Thyroid gland (tissue), 4 donors: Measurements from ENCODE around the gene MAN2A2. TPM values are rescaled to one million over a fixed set of nuclear protein-coding genes. Genes with fewer than 3 reads are reported as not detected.

Source experiments
- DNase-seq, 2 donors: peaks; one replicate each; pipeline ENCODE4 v3.0.0-alpha.2; 2019
- H3K27ac ChIP-seq, 3 donors: fragments of 200-600 bp; sonication (generic); 1 replicate in 2 of 3; 2 replicates in 1 of 3; pipeline ENCODE4 v1.5.1; 2016 to 2019; ENCODE audit warnings: mild to moderate bottlenecking in 1 of 3, moderate library complexity in 1 of 3
- H3K27me3 ChIP-seq: fragments of 200-600 bp; sonication (generic); one replicate; pipeline ENCODE4 v1.5.1; 2019
- H3K36me3 ChIP-seq, 2 donors: fragments of 200-600 bp; sonication (generic); one replicate each; pipeline ENCODE4 v1.5.1; 2016 to 2019
- H3K4me1 ChIP-seq, 2 donors: fragments of 200-600 bp; sonication (generic); one replicate each; pipeline ENCODE4 v1.5.1; 2017 to 2019
- H3K4me3 ChIP-seq, 3 donors: fragments of 200-600 bp; sonication (generic); replicated peaks in 1 of 3; 1 replicate in 2 of 3; 2 replicates in 1 of 3; pipeline ENCODE4 v1.5.1; 2016; ENCODE audit warnings: mild to moderate bottlenecking in 1 of 3
- H3K9me3 ChIP-seq: fragments of 200-600 bp; sonication (generic); one replicate; pipeline ENCODE4 v1.5.1; 2017
- POLR2A ChIP-seq, 2 donors: fragments of 450-650 bp; IDR thresholded peaks; one replicate each; pipeline ENCODE4 v1.6.1; 2017; ENCODE audit warnings: antibody characterized with exemption in 2 of 2, mild to moderate bottlenecking in 2 of 2, moderate library complexity in 1 of 2
- WGBS, 2 donors: methylation state at CpG; one replicate each; pipeline ENCODE4 v1.1.5; 2017; 5-methylcytosine and 5-hydroxymethylcytosine counted together
- intact Hi-C: fragments of 100-400 bp; cut with DNase I; formaldehyde crosslinking; loops from one replicate; pipeline ENCODE4 v1.15.1; 2023
- total RNA-seq, 4 donors: library from RNA; depleted of rRNA; stranded (reverse); fragments of >200 nt; gene quantifications; one replicate each; pipeline ENCODE4 v1.2.3, GENCODE V29; 2016
- TF ChIP-seq, protein P1 (sequence below), 6 experiments: fragments of 200-600 bp in 3 of 6; fragments of 450-650 bp in 3 of 6; sonication (generic) in 3 of 6; IDR thresholded peaks; one replicate each; pipeline ENCODE4 v1.5.1; 2016 to 2019; ENCODE audit warnings: antibody characterized with exemption in 6 of 6, mild to moderate bottlenecking in 2 of 6, inconsistent platforms in 1 of 6, moderate library complexity in 1 of 6

Gene MAN2A2
- total RNA-seq, 4 donors from 2014 or later: 30.1 to 129 (median 58.9) TPM

DNA sequence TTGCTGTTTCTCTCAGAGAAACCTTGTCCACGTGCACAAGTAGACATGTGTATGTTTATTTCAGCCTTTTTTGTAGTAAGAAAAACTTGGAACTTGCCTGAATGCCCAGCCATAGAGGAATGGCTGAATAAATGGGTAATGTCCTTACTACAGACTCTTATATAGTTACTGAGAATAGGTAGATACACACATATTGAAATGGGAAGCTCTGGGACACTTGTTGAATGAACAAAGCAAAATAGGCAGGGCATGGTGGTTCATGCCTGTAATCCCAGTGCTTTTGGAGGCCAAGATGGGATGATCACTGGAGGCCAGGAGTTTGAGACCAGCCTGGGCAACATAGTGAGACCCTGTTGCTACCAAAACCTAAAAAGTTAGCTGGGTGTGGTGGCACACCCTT, 33.7 kb downstream of the MAN2A2 start:
- peaks cover 15 to 30% of the 10 kb centered on the region in 2 donors for H3K4me1 ChIP-seq
- H3K36me3 ChIP-seq: peaks cover 24 to 26% of the 10 kb centered on the region in 2 donors
- WGBS, 2 donors: 83 to 88% methylated on average over 1 of the region's 1 CpG
- intact Hi-C loops: no loop called here
- TF ChIP-seq, protein P1, sequence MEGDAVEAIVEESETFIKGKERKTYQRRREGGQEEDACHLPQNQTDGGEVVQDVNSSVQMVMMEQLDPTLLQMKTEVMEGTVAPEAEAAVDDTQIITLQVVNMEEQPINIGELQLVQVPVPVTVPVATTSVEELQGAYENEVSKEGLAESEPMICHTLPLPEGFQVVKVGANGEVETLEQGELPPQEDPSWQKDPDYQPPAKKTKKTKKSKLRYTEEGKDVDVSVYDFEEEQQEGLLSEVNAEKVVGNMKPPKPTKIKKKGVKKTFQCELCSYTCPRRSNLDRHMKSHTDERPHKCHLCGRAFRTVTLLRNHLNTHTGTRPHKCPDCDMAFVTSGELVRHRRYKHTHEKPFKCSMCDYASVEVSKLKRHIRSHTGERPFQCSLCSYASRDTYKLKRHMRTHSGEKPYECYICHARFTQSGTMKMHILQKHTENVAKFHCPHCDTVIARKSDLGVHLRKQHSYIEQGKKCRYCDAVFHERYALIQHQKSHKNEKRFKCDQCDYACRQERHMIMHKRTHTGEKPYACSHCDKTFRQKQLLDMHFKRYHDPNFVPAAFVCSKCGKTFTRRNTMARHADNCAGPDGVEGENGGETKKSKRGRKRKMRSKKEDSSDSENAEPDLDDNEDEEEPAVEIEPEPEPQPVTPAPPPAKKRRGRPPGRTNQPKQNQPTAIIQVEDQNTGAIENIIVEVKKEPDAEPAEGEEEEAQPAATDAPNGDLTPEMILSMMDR (IDR thresholded peaks at IDR 0.05): no peak
- TF ChIP-seq POLR2A (IDR thresholded peaks at IDR 0.05): no peak
- H3K27me3 ChIP-seq: no peaks in the 10 kb centered on the region
- DNase-seq: no peak
- no peak overlapping the region for H3K27ac ChIP-seq
- H3K4me3 ChIP-seq: no peak overlapping the region
- no peaks in the 10 kb centered on the region for H3K9me3 ChIP-seq

DNA sequence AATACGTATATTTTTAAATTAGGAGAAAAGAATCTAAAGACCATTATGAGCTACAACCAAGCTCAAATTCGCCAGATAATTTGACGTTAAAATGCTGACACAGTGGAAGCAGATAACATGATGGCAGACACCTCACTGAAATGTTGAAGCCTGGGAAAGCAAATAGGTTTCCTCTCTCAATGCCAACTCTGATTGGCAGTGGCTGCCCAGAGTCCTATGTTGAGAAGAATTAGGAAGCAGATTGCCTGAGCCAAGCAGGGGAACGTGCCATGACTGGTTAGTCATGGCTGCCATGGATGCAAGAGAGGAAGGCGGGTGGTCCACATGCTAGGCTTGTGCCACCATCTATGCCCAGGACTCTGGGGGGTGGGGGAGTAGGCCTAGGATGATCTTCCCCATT, 35.2 kb downstream of the MAN2A2 start:
- H3K4me1 ChIP-seq: peaks cover 15 to 23% of the 10 kb centered on the region in 2 donors
- TF ChIP-seq, protein P1 (IDR thresholded peaks at IDR 0.05): no peak
- TF ChIP-seq POLR2A (IDR thresholded peaks at IDR 0.05): no peak
- 94 to 95% methylated on average over 5 of the region's 5 CpGs for WGBS, 2 donors
- no peaks in the 10 kb centered on the region for H3K27me3 ChIP-seq
- no peak overlapping the region for H3K27ac ChIP-seq
- H3K9me3 ChIP-seq: no peaks in the 10 kb centered on the region
- peaks cover 39 to 40% of the 10 kb centered on the region in 2 donors for H3K36me3 ChIP-seq
- intact Hi-C loops: no loop called here
- DNase-seq: no peak
- no peak overlapping the region for H3K4me3 ChIP-seq

DNA sequence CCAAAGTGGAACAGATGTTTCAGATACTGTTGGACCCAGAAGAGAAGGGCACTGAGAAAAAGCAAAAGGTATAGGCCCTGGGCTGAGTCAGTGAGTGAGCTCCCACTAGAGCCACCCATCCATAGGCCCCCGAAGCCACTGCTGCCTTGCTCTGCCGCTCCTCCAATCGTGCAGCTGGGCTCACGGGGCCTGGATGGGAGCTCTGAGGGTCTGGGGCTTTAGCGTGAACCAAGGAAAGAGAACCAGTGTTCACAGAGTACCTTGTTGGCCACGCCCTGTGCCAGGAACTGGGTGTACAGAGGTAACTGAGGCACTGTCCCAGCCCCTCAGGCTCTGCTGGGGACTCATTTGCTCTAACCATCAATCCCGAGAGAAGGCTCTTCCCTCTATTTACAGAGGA, 36.7 kb downstream of the MAN2A2 start:
- 80 to 94% methylated on average over 5 to 7 of the region's 7 CpGs for WGBS, 2 donors
- no peak overlapping the region for H3K27ac ChIP-seq
- H3K4me3 ChIP-seq: no peak overlapping the region
- peaks cover 5 to 11% of the 10 kb centered on the region in 2 donors for H3K4me1 ChIP-seq
- DNase-seq: no peak
- intact Hi-C loops: no loop called here
- TF ChIP-seq, protein P1 (IDR thresholded peaks at IDR 0.05): no peak
- no peak for TF ChIP-seq POLR2A (IDR thresholded peaks at IDR 0.05)
- H3K27me3 ChIP-seq: no peaks in the 10 kb centered on the region
- peaks cover 52 to 54% of the 10 kb centered on the region in 2 donors for H3K36me3 ChIP-seq
- H3K9me3 ChIP-seq: no peaks in the 10 kb centered on the region

DNA sequence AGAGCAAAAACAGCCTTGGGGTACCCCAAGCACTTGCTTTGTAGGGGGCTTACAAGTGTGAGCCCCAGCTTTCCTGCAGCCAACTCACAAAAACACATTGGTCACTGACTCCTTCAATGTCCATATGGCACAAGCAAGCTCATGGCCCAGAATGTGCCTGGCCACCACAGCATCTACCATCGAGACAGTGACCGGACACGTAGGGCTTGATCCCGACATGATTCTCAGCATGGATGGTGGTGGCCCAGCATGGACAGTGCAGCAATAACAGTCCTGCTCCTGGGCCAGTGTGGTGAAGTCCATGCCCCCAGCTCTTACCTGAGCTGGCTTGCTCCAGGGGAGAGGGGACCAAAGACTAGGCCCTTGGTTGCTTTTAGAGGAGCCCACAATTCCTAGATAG, 37.9 kb downstream of the MAN2A2 start:
- H3K36me3 ChIP-seq: peaks cover 58 to 63% of the 10 kb centered on the region in 2 donors
- TF ChIP-seq, protein P1 (IDR thresholded peaks at IDR 0.05): no peak
- TF ChIP-seq POLR2A (IDR thresholded peaks at IDR 0.05): no peak

DNA sequence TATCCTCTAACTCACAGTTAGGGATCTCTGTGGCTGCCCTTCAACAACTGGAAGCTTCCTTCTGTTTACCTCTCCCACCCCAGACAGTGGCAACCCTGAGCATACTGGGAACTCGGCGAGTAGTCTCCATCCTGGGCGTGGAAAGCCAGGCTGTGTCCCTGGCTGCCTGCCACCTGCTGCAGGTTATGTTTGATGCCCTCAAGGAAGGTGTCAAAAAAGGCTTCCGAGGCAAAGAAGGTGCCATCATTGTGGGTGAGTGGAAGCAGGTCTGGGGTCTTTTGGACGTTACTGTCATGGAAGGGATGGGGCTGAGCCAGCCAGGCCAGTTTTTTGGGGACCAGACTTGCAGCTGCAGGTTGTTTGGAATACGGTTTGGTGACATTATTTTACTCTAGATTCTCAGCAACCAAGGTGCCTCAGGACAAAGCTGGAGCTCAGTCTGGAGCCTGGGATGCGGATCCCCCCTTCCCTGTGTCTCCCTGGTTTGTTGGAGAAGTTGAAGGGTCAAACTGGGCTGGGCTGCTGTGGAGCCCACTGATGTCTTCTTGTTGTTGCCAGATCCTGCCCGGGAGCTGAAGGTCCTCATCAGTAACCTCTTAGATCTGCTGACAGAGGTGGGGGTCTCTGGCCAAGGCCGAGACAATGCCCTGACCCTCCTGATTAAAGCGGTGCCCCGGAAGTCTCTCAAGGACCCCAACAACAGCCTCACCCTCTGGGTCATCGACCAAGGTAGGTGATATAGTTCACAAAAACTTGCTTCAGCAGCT, 39.4 kb downstream of the MAN2A2 start:
- TF ChIP-seq POLR2A (IDR thresholded peaks at IDR 0.05): no peak
- TF ChIP-seq, protein P1 (IDR thresholded peaks at IDR 0.05): no peak
- no peaks in the 10 kb centered on the region for H3K27me3 ChIP-seq
- H3K9me3 ChIP-seq: no peaks in the 10 kb centered on the region
- intact Hi-C loops: no loop called here
- WGBS, 2 donors: 91 to 94% methylated on average over 11 to 12 of the region's 12 CpGs
- DNase-seq: no peak
- no peaks in the 10 kb centered on the region for H3K4me1 ChIP-seq
- H3K4me3 ChIP-seq: no peak overlapping the region
- H3K27ac ChIP-seq: no peak overlapping the region
- peaks cover 70 to 71% of the 10 kb centered on the region in 2 donors for H3K36me3 ChIP-seq

More for the DNA sequence above, 37.9 kb downstream of the MAN2A2 start:
- Histone ChIP-seq H3K9me3 (no peaks in the 10 kb centered on the region), H3K27ac (no peak overlapping the region), H3K4me1 (peaks cover under 1 to 5% of the 10 kb centered on the region in 2 donors), H3K27me3 (no peaks in the 10 kb centered on the region), H3K4me3 (no peak overlapping the region)
- DNase-seq: no peak
- intact Hi-C loops: no loop called here
- 94 to 100% methylated on average over 4 of the region's 4 CpGs for WGBS, 2 donors
